HFF-Myc (cell line): Measurements from ENCODE around the gene OSBPL9.
A peak's percentile ranks its signal among the peaks of the same experiment; 100 is the strongest.

Experiments used
- DNase-seq: peaks from one replicate; pipeline ENCODE4 v3.0.0-alpha.2; 2011; ENCODE audit warnings: low read depth; ENCODE audit errors: extremely low read depth
- H3K4me3 ChIP-seq: replicated peaks from 2 replicates; pipeline ENCODE4 v1.5.1; 2011; ENCODE audit warnings: low read depth, mild to moderate bottlenecking, control low read depth, low read length
- CTCF ChIP-seq: IDR thresholded peaks from 2 replicates; pipeline ENCODE4 v1.5.1; 2012; ENCODE audit warnings: mild to moderate bottlenecking, low read depth, low read length, control low read depth; ENCODE audit errors: missing control alignments

The OSBPL9 gene

GRCh38 chr1:51758310-51758709 lies 141.4 kb downstream of the OSBPL9 start:
- TF ChIP-seq CTCF = no peak
- DNase-seq = no peak
- no peak overlapping the region for H3K4me3 ChIP-seq

GRCh38 chr1:51760872-51761271 lies 144.0 kb downstream of the OSBPL9 start:
- DNase-seq = no peak
- TF ChIP-seq CTCF = no peak
- no peak overlapping the region for H3K4me3 ChIP-seq

- H3K4me3 ChIP-seq = no peak overlapping the region
- TF ChIP-seq CTCF = no peak
- no peak for DNase-seq
Measured at GRCh38 chr1:51761351-51761750, 144.5 kb downstream of the OSBPL9 start.

- DNase-seq = peak; percentile 45
- H3K4me3 ChIP-seq = no peak overlapping the region
- peak; percentile 81 for TF ChIP-seq CTCF
Measured at GRCh38 chr1:51768971-51769588, 152.2 kb downstream of the OSBPL9 start.

GRCh38 chr1:51776408-51776807 lies 159.5 kb downstream of the OSBPL9 start:
- no peak for DNase-seq
- TF ChIP-seq CTCF = no peak
- H3K4me3 ChIP-seq = no peak overlapping the region

GRCh38 chr1:51780927-51781326 lies 164.0 kb downstream of the OSBPL9 start:
- DNase-seq = no peak
- no peak overlapping the region for H3K4me3 ChIP-seq

More at GRCh38 chr1:51780927-51781326, 164.0 kb downstream of the OSBPL9 start:
- TF ChIP-seq CTCF = no peak
